GM23248 (cell line): ENCODE measurements around the gene SMC3. TPM values are rescaled to one million over a fixed set of nuclear protein-coding genes. Genes with fewer than 3 reads are reported as not detected.

Experiments
- DNase-seq: peaks from one replicate; pipeline ENCODE4 v3.0.0-alpha.2; 2015
- H2AFZ ChIP-seq: fragments of 200-600 bp; sonication (generic); 2 replicates; pipeline ENCODE4 v1.6.1; 2016; ENCODE audit warnings: antibody characterized with exemption
- H3F3A ChIP-seq: fragments of 200-600 bp; sonication (generic); 2 replicates; pipeline ENCODE4 v1.6.1; 2016; ENCODE audit warnings: mild to moderate bottlenecking, antibody characterized with exemption, mixed run types; ENCODE audit not compliant: insufficient read depth
- H3K27ac ChIP-seq: fragments of 200-600 bp; sonication (generic); 2 replicates; pipeline ENCODE4 v1.5.1; 2016; ENCODE audit warnings: mild to moderate bottlenecking
- H3K27me3 ChIP-seq: fragments of 200-600 bp; sonication (generic); replicated peaks from 2 replicates; pipeline ENCODE4 v1.6.1; 2016; ENCODE audit warnings: mild to moderate bottlenecking; ENCODE audit not compliant: insufficient read depth
- H3K36me3 ChIP-seq: fragments of 200-600 bp; sonication (generic); 2 replicates; pipeline ENCODE4 v1.6.1; 2016; ENCODE audit warnings: low read depth, mild to moderate bottlenecking
- H3K4me1 ChIP-seq: fragments of 200-600 bp; sonication (generic); 2 replicates; pipeline ENCODE4 v1.6.1; 2016; ENCODE audit warnings: mild to moderate bottlenecking; ENCODE audit not compliant: insufficient read depth
- H3K4me2 ChIP-seq: fragments of 200-600 bp; sonication (generic); one replicate; pipeline ENCODE4 v1.6.1; 2016; ENCODE audit warnings: mild to moderate bottlenecking; ENCODE audit not compliant: unreplicated experiment
- H3K4me3 ChIP-seq: fragments of 200-600 bp; sonication (generic); 2 replicates; pipeline ENCODE4 v1.5.1; 2016; ENCODE audit warnings: mild to moderate bottlenecking
- H3K79me2 ChIP-seq: fragments of 200-600 bp; sonication (generic); 2 replicates; pipeline ENCODE4 v1.6.1; 2016; ENCODE audit warnings: mild to moderate bottlenecking; ENCODE audit not compliant: insufficient read depth
- H3K9ac ChIP-seq: fragments of 200-600 bp; sonication (generic); 2 replicates; pipeline ENCODE4 v1.6.1; 2016; ENCODE audit warnings: mild to moderate bottlenecking
- H3K9me2 ChIP-seq: fragments of 200-600 bp; sonication (generic); 2 replicates; pipeline ENCODE4 v1.6.1; 2016; ENCODE audit warnings: mixed run types, mild to moderate bottlenecking, moderate library complexity; ENCODE audit not compliant: insufficient read depth
- H3K9me3 ChIP-seq: fragments of 200-600 bp; sonication (generic); one replicate; pipeline ENCODE4 v1.6.1; 2017; ENCODE audit warnings: low read depth
- H4K20me1 ChIP-seq: fragments of 200-600 bp; sonication (generic); 2 replicates; pipeline ENCODE4 v1.6.0; 2016; ENCODE audit not compliant: insufficient read depth
- EZH2 ChIP-seq: fragments of 200-600 bp; sonication (generic); IDR thresholded peaks from 2 replicates; pipeline ENCODE4 v1.6.1; 2018; ENCODE audit warnings: antibody characterized with exemption, mild to moderate bottlenecking; ENCODE audit not compliant: insufficient read depth, poor library complexity, severe bottlenecking
- EZH2phosphoT487 ChIP-seq: fragments of 200-600 bp; sonication (generic); IDR thresholded peaks from 2 replicates; pipeline ENCODE4 v1.6.1; 2018; ENCODE audit warnings: antibody characterized with exemption, moderate library complexity, mild to moderate bottlenecking, low read depth; ENCODE audit not compliant: insufficient read depth
- WGBS, 2 experiments: methylation state at CpG; one replicate each; pipeline ENCODE4 v1.1.6; 2015 to 2017; ENCODE audit warnings: low lambda C conversion rate in 2 of 2, low coverage in 1 of 2; ENCODE audit errors: missing lambda C conversion rate in 2 of 2; 5-methylcytosine and 5-hydroxymethylcytosine counted together
- in situ Hi-C: fragments of 300-500 bp; cut with MboI; formaldehyde crosslinking; loops from 2 replicates; pipeline ENCODE4 v1.15.0; 2020
- polyA plus RNA-seq: library from polyadenylated mRNA; unstranded; fragments of >200 nt; fragmentation: Nextera tagmentation; extraction: Ambion mirVana; gene quantifications from 2 replicates; pipeline ENCODE4 v1.2.1, GENCODE V29; 2016
- total RNA-seq: library from RNA; depleted of rRNA; stranded (reverse); fragments of >200 nt; shearing (Covaris generic); gene quantifications from 2 replicates; pipeline ENCODE4 v1.2.3, GENCODE V29; 2014

SMC3 gene
- total and polyA plus RNA-seq, 2 experiments from 2014 or later = 17.8 to 60.5 TPM

- DNase-seq = no peak
- Histone ChIP-seq H3K79me2 (no peaks in the 10 kb centered on the region), H3K4me1 (0 out of 2 replicates have a peak, but pooled peaks cover 4% of the 10 kb centered on the region), H3K9me2 (no peaks in the 10 kb centered on the region), H3F3A (no peaks in the 10 kb centered on the region; the same call in 1 of the 2 replicates), H3K9me3 (no peaks in the 10 kb centered on the region), H3K36me3 (no peaks in the 10 kb centered on the region), H3K27ac (no peak overlapping the region), H2AFZ (no peak overlapping the region), H3K27me3 (peaks cover 72% of the 10 kb centered on the region), H3K4me2 (peak overlapping the region; percentile 43), H4K20me1 (no peaks in the 10 kb centered on the region), H3K9ac (no peak overlapping the region), H3K4me3 (peak overlapping the region; percentile 60)
- in situ Hi-C loops = no loop called here
- 18 to 23% methylated on average over 40 of the region's 40 CpGs for WGBS, 2 experiments
- TF ChIP-seq EZH2phosphoT487 (no peak), EZH2 (peak; percentile 64)
Measured at GRCh38 chr10:110643035-110643652, 75.6 kb downstream of the SMC3 start.

GRCh38 chr10:110643653-110644597, 76.4 kb downstream of the SMC3 start, which contains the start of gene RBM20:
Gene RBM20, plus strand, starts transcription at chr10:110644336. Its CDS starts 119 bp downstream, at chr10:110644455.
- 0 out of 2 replicates have a peak, but pooled peaks cover 4% of the 10 kb centered on the region for H3K4me1 ChIP-seq
- no peaks in the 10 kb centered on the region for H3K9me2 ChIP-seq
- H2AFZ ChIP-seq = peak within 1 kb of the TSS; percentile 41
- no peaks in the 10 kb centered on the region for H3K36me3 ChIP-seq
- no peak within 1 kb of the TSS for H3K27ac ChIP-seq
- in situ Hi-C loops = no loop called here
- WGBS, 2 experiments = 2 to 3% methylated on average over 55 to 85 of the region's 106 CpGs
- H4K20me1 ChIP-seq = no peaks in the 10 kb centered on the region
- H3F3A ChIP-seq = no peaks in the 10 kb centered on the region; the same call in 1 of the 2 replicates
- peak within 1 kb of the TSS; percentile 43 for H3K4me2 ChIP-seq
- 0 out of 2 replicates have a peak within 1 kb of the TSS, but pooled peaks have one; percentile 7 for H3K9ac ChIP-seq
- H3K79me2 ChIP-seq = no peaks in the 10 kb centered on the region
- H3K9me3 ChIP-seq = no peaks in the 10 kb centered on the region
- no peak for TF ChIP-seq EZH2phosphoT487
- TF ChIP-seq EZH2 = no peak
- DNase-seq = peak; percentile 58
- peaks cover 73% of the 10 kb centered on the region for H3K27me3 ChIP-seq
- peak within 1 kb of the TSS; percentile 60 for H3K4me3 ChIP-seq

GRCh38 chr10:110644598-110645462, 77.3 kb downstream of the SMC3 start:
- H3K4me1 ChIP-seq = 0 out of 2 replicates have a peak, but pooled peaks cover 4% of the 10 kb centered on the region
- peak overlapping the region; percentile 41 for H2AFZ ChIP-seq
- no peak overlapping the region for H3K9ac ChIP-seq
- peaks cover 73% of the 10 kb centered on the region for H3K27me3 ChIP-seq
- peak overlapping the region; percentile 43 for H3K4me2 ChIP-seq
- in situ Hi-C loops = no loop called here
- no peak overlapping the region for H3K27ac ChIP-seq
- no peaks in the 10 kb centered on the region; the same call in 1 of the 2 replicates for H3F3A ChIP-seq
- no peaks in the 10 kb centered on the region for H3K79me2 ChIP-seq
- H3K9me3 ChIP-seq = no peaks in the 10 kb centered on the region
- H4K20me1 ChIP-seq = no peaks in the 10 kb centered on the region
- TF ChIP-seq EZH2 (peak; percentile 15), EZH2phosphoT487 (no peak)
- no peaks in the 10 kb centered on the region for H3K9me2 ChIP-seq
- peak overlapping the region; percentile 60 for H3K4me3 ChIP-seq
- no peak for DNase-seq
- no peaks in the 10 kb centered on the region for H3K36me3 ChIP-seq
- 46 to 53% methylated on average over 29 to 31 of the region's 31 CpGs for WGBS, 2 experiments
